K562 (cell line): ENCODE results near the gene SUCO. TPM values are rescaled to one million over a fixed set of nuclear protein-coding genes. Genes with fewer than 3 reads are reported as not detected.

Experiments used
- ARID2 ChIP-seq: fragments of 450-650 bp; IDR thresholded peaks from 2 replicates; pipeline ENCODE4 v1.6.1; 2017; ENCODE audit warnings: antibody characterized with exemption, mild to moderate bottlenecking
- ATF1 ChIP-seq, 2 experiments: fragments of 450-650 bp in 1 of 2; IDR thresholded peaks; 2 replicates each; pipeline ENCODE4 v1.6.1; 2016; ENCODE audit warnings: missing compliant biosample characterization in 1 of 2, missing genetic modification characterization in 1 of 2
- CBFA2T2 ChIP-seq: fragments of 450-650 bp; conservative IDR thresholded peaks from 2 replicates; pipeline ENCODE4 v1.6.1; 2017; ENCODE audit warnings: mild to moderate bottlenecking
- CCNT2 ChIP-seq: IDR thresholded peaks from 2 replicates; pipeline ENCODE4 v1.6.1; 2011; ENCODE audit warnings: borderline replicate concordance, low read depth, mild to moderate bottlenecking, moderate library complexity, mixed read lengths, low read length; ENCODE audit not compliant: insufficient read length; ENCODE audit errors: extremely low read depth
- CTCFL ChIP-seq: IDR thresholded peaks from 2 replicates; pipeline ENCODE4 v1.6.1; 2011; ENCODE audit warnings: borderline replicate concordance, low read depth, mild to moderate bottlenecking, moderate library complexity, low read length; ENCODE audit not compliant: insufficient read depth, poor library complexity, severe bottlenecking
- ETV1 ChIP-seq: fragments of 450-650 bp; conservative IDR thresholded peaks from 2 replicates; pipeline ENCODE4 v1.6.1; 2016; ENCODE audit warnings: missing genetic modification characterization, control low read depth, low read depth, missing compliant biosample characterization
- ETV5 ChIP-seq: sonication (generic); formaldehyde crosslinking; IDR thresholded peaks from 2 replicates; pipeline ENCODE4 v1.4.0; 2020; ENCODE audit warnings: low read depth, mild to moderate bottlenecking, missing genetic modification reagents
- HIVEP1 ChIP-seq: fragments of 250-450 bp; sonication (Bioruptor Pico); IDR thresholded peaks from 2 replicates; pipeline ENCODE4 v1.4.0; 2020; ENCODE audit warnings: mild to moderate bottlenecking
- HMBOX1 ChIP-seq: sonication (generic); IDR thresholded peaks from 2 replicates; pipeline ENCODE4 v1.6.1; 2016
- HSF4 ChIP-seq: fragments of 250-450 bp; sonication (Bioruptor Pico); IDR thresholded peaks from 2 replicates; pipeline ENCODE4 v2.1.2; 2022; ENCODE audit warnings: mild to moderate bottlenecking, moderate library complexity, borderline replicate concordance
- ILF3 ChIP-seq: fragments of 450-650 bp; IDR thresholded peaks from 2 replicates; pipeline ENCODE4 v1.6.1; 2018; ENCODE audit warnings: antibody characterized with exemption, mild to moderate bottlenecking, moderate library complexity, borderline replicate concordance
- MAFF ChIP-seq: IDR thresholded peaks from 2 replicates; pipeline ENCODE4 v1.6.1; 2012; ENCODE audit warnings: low read length, improper control_type of control experiment
- NR2C1 ChIP-seq, 2 experiments: fragments of 450-650 bp; IDR thresholded peaks; 2 replicates each; pipeline ENCODE4 v1.6.1; 2017; ENCODE audit warnings: mild to moderate bottlenecking in 2 of 2, antibody characterized with exemption in 1 of 2, inconsistent platforms in 1 of 2, missing compliant biosample characterization in 1 of 2, missing genetic modification characterization in 1 of 2
- PCBP2 ChIP-seq: fragments of 200-400 bp; formaldehyde crosslinking; IDR thresholded peaks from 2 replicates; pipeline ENCODE4 v1.6.1; 2018; ENCODE audit warnings: low read length, low read depth, mild to moderate bottlenecking, moderate library complexity; ENCODE audit not compliant: poor library complexity, severe bottlenecking
- PREB ChIP-seq: sonication (generic); formaldehyde crosslinking; IDR thresholded peaks from 2 replicates; pipeline ENCODE4 v1.8.1; 2023; ENCODE audit warnings: mild to moderate bottlenecking, missing genetic modification reagents
- PTRF ChIP-seq: fragments of 450-650 bp; IDR thresholded peaks from 2 replicates; pipeline ENCODE4 v1.6.1; 2016; ENCODE audit warnings: mild to moderate bottlenecking, missing genetic modification characterization, missing compliant biosample characterization
- RCOR1 ChIP-seq, 2 experiments: IDR thresholded peaks; 2 replicates each; pipeline ENCODE4 v1.6.1; 2012; ENCODE audit warnings: low read depth in 2 of 2, low read length in 2 of 2, borderline replicate concordance in 1 of 2, improper control_type of control experiment in 1 of 2
- SMARCA4 ChIP-seq: fragments of 450-650 bp; IDR thresholded peaks from 2 replicates; pipeline ENCODE4 v1.6.1; 2016
- TEAD4 ChIP-seq, 2 experiments: sonication (generic) in 1 of 2; formaldehyde crosslinking in 1 of 2; IDR thresholded peaks; 2 replicates each; pipeline versions ENCODE4 v1.6.1 to v1.8.0; 2012 to 2022; ENCODE audit warnings: borderline replicate concordance in 1 of 2, inconsistent platforms in 1 of 2, low read length in 1 of 2, mild to moderate bottlenecking in 1 of 2, missing genetic modification reagents in 1 of 2
- ZNF184 ChIP-seq: sonication (generic); formaldehyde crosslinking; IDR thresholded peaks from 2 replicates; pipeline ENCODE4 v1.5.0; 2020; ENCODE audit warnings: missing genetic modification reagents
- ZNF3 ChIP-seq: fragments of 250-450 bp; sonication (Bioruptor Pico); IDR thresholded peaks from 2 replicates; pipeline ENCODE4 v1.5.0; 2021; ENCODE audit warnings: mild to moderate bottlenecking, moderate library complexity
- ZNF311 ChIP-seq: fragments of 250-450 bp; sonication (Bioruptor Pico); IDR thresholded peaks from 2 replicates; pipeline ENCODE4 v1.4.0; 2020; ENCODE audit warnings: mild to moderate bottlenecking, moderate library complexity
- ZNF740 ChIP-seq, 3 experiments: fragments of 200-800 bp in 1 of 3; sonication (Bioruptor generic) in 1 of 3; sonication (generic) in 1 of 3; formaldehyde crosslinking in 1 of 3; IDR thresholded peaks; 2 replicates each; pipeline versions ENCODE4 v1.6.1 to v1.8.0; 2016 to 2022; ENCODE audit warnings: mild to moderate bottlenecking in 2 of 3, missing compliant biosample characterization in 2 of 3, missing genetic modification characterization in 2 of 3, missing genetic modification reagents in 1 of 3
- polyA plus RNA-seq, 8 experiments: library from polyadenylated mRNA; depleted of rRNA in 4 of 8; stranded (reverse) in 5 of 8; unstranded in 3 of 8; fragments of >200 nt; fragmentation: Nextera tagmentation in 2 of 8; fragmentation: Illumina TruSeq in 1 of 8; extraction: Ambion mirVana in 2 of 8; extraction: Trizol in 1 of 8; gene quantifications; 2 replicates each; pipeline versions ENCODE4 v1.2.1 to v1.2.3, GENCODE V29; 2011 to 2014; ENCODE audit warnings: inconsistent platforms in 1 of 8, missing spikeins in 1 of 8
- total RNA-seq, 7 experiments: library from RNA; depleted of rRNA in 6 of 7; stranded (reverse); fragments of >200 nt in 6 of 7; fragmentation: Illumina TruSeq in 2 of 7; extraction: Trizol in 2 of 7; gene quantifications; 2 replicates each; pipeline versions ENCODE4 v1.2.1 to v1.2.3, GENCODE V29; 2011 to 2021; ENCODE audit warnings: low replicate concordance in 1 of 7

The SUCO gene
- total and polyA plus RNA-seq, 9 of the 15 experiments (the other 6 are each of a cell fraction or from before 2014, with no cell fraction given), result 2.5 to 20.6 (median 14.3) TPM

GRCh38 chr1:172637522-172637921 is 104.6 kb downstream of the SUCO start (continued):
- TF ChIP-seq PREB (CRISPR knock-in tag) (no peak), HIVEP1 (CRISPR knock-in tag) (no peak), TEAD4 (IDR thresholded peaks at IDR 0.05; ENCODE audit: low read length) (peak; percentile 14; the same call in 1 of the 2 replicates), TEAD4 (CRISPR knock-in tag; IDR thresholded peaks at IDR 0.05; ENCODE audit: borderline replicate concordance) (no peak), NR2C1 (IDR thresholded peaks at IDR 0.05) (no peak), NR2C1 (tag; IDR thresholded peaks at IDR 0.05) (peak; percentile 53; the same call in 1 of the 2 replicates), SMARCA4 (peak; percentile 81), CBFA2T2 (peak; percentile 57), RCOR1 (IDR thresholded peaks at IDR 0.05; ENCODE audit: borderline replicate concordance in 1 of 2, low read depth in 2 of 2, low read length in 2 of 2) (0 out of 4 replicates have a peak, but pooled peaks of 1 of the 2 experiments have one; percentile 49), HSF4 (CRISPR knock-in tag) (no peak; the same call in 1 of the 2 replicates), ETV5 (CRISPR knock-in tag) (no peak), CTCFL (no peak), PCBP2 (no peak), ZNF740 (CRISPR knock-in tag; IDR thresholded peaks at IDR 0.05) (peak; percentile 94), ZNF740 (tag; IDR thresholded peaks at IDR 0.05) (0 out of 4 replicates have a peak, but pooled peaks of 1 of the 2 experiments have one; percentile 35), ZNF184 (CRISPR knock-in tag) (no peak), PTRF (tag) (no peak), ZNF311 (CRISPR knock-in tag) (no peak), MAFF (peak; percentile 36; the same call in 1 of the 2 replicates), ARID2 (no peak), ILF3 (no peak), ZNF3 (CRISPR knock-in tag) (no peak), HMBOX1 (peak; percentile 83; the same call in 1 of the 2 replicates), ETV1 (no peak), CCNT2 (no peak), ATF1 (CRISPR knock-in tag; IDR thresholded peaks at IDR 0.05) (no peak), ATF1 (tag; IDR thresholded peaks at IDR 0.05) (0 out of 2 replicates have a peak, but pooled peaks have one; percentile 42)
